H9 (cell line): ENCODE results near the gene SLC43A1. TPM values are rescaled to one million over a fixed set of nuclear protein-coding genes. Genes with fewer than 3 reads are reported as not detected.

Experiments used
- DNase-seq: peaks from one replicate; pipeline ENCODE4 v3.0.0-alpha.2; 2017
- H2AFZ ChIP-seq: one replicate; pipeline ENCODE4 v1.6.1; 2013; ENCODE audit warnings: mild to moderate bottlenecking, low read length, control low read depth, moderate library complexity
- H2AK5ac ChIP-seq: 2 replicates; pipeline ENCODE4 v1.6.1; 2013; ENCODE audit warnings: low read length, control low read depth, mixed read lengths; ENCODE audit not compliant: insufficient read length
- H2BK120ac ChIP-seq: one replicate; pipeline ENCODE4 v1.6.1; 2013; ENCODE audit warnings: low read depth, mild to moderate bottlenecking, low read length, control low read depth, inconsistent platforms; ENCODE audit not compliant: poor library complexity, severe bottlenecking
- H2BK12ac ChIP-seq: 2 replicates; pipeline ENCODE4 v1.6.1; 2013; ENCODE audit warnings: low read length, control low read depth, mixed read lengths, low read depth; ENCODE audit not compliant: insufficient read length
- H2BK15ac ChIP-seq: 2 replicates; pipeline ENCODE4 v1.6.1; 2013; ENCODE audit warnings: low read depth, low read length, control low read depth
- H2BK20ac ChIP-seq: one replicate; pipeline ENCODE4 v1.6.1; 2013; ENCODE audit warnings: low read depth, mild to moderate bottlenecking, low read length, control low read depth, inconsistent platforms; ENCODE audit not compliant: poor library complexity, severe bottlenecking
- H2BK5ac ChIP-seq: 2 replicates; pipeline ENCODE4 v1.6.1; 2013; ENCODE audit warnings: low read length, control low read depth, mixed read lengths; ENCODE audit not compliant: insufficient read length
- H3K14ac ChIP-seq: 2 replicates; pipeline ENCODE4 v1.6.1; 2013; ENCODE audit warnings: low read length, control low read depth; ENCODE audit not compliant: insufficient read depth
- H3K18ac ChIP-seq: 2 replicates; pipeline ENCODE4 v1.6.1; 2013; ENCODE audit warnings: low read depth, mild to moderate bottlenecking, mixed read lengths, low read length, control low read depth; ENCODE audit not compliant: insufficient read length
- H3K23ac ChIP-seq: 2 replicates; pipeline ENCODE4 v1.6.1; 2013; ENCODE audit warnings: low read length, control low read depth, mixed read lengths, low read depth; ENCODE audit not compliant: insufficient read length
- H3K23me2 ChIP-seq: 2 replicates; pipeline ENCODE4 v1.6.1; 2013; ENCODE audit warnings: low read depth, mild to moderate bottlenecking, mixed read lengths, low read length, control low read depth; ENCODE audit not compliant: insufficient read length, poor library complexity, severe bottlenecking
- H3K27ac ChIP-seq: 2 replicates; pipeline ENCODE4 v1.5.1; 2013; ENCODE audit warnings: low read length, control low read depth, mixed read lengths, low read depth; ENCODE audit not compliant: insufficient read length
- H3K27me3 ChIP-seq: 2 replicates; pipeline ENCODE4 v1.6.1; 2013; ENCODE audit warnings: low read length, control low read depth, inconsistent platforms; ENCODE audit not compliant: insufficient read depth
- H3K4ac ChIP-seq: 2 replicates; pipeline ENCODE4 v1.6.1; 2013; ENCODE audit warnings: low read depth, mild to moderate bottlenecking, control low read depth, inconsistent platforms, low read length, moderate library complexity
- H3K4me1 ChIP-seq: 2 replicates; pipeline ENCODE4 v1.6.1; 2013; ENCODE audit warnings: low read length, control low read depth, inconsistent platforms; ENCODE audit not compliant: insufficient read depth
- H3K4me2 ChIP-seq: 2 replicates; pipeline ENCODE4 v1.6.1; 2013; ENCODE audit warnings: low read length, control low read depth, mixed read lengths; ENCODE audit not compliant: insufficient read length, insufficient read depth
- H3K56ac ChIP-seq: 2 replicates; pipeline ENCODE4 v1.6.1; 2013; ENCODE audit warnings: low read depth, mild to moderate bottlenecking, mixed read lengths, low read length, control low read depth; ENCODE audit not compliant: insufficient read length
- H3K79me1 ChIP-seq: 2 replicates; pipeline ENCODE4 v1.6.1; 2013; ENCODE audit warnings: low read depth, mild to moderate bottlenecking, moderate library complexity, low read length, control low read depth, inconsistent platforms; ENCODE audit not compliant: insufficient read depth, poor library complexity, severe bottlenecking
- H3K79me2 ChIP-seq: 2 replicates; pipeline ENCODE4 v1.6.1; 2013; ENCODE audit warnings: low read length, control low read depth, inconsistent platforms; ENCODE audit not compliant: insufficient read depth
- H3K9ac ChIP-seq: 2 replicates; pipeline ENCODE4 v1.6.1; 2013; ENCODE audit warnings: low read length, control low read depth, mixed read lengths; ENCODE audit not compliant: insufficient read length; ENCODE audit errors: extremely low read depth
- H3K9me3 ChIP-seq: one replicate; pipeline ENCODE4 v1.6.1; 2013; ENCODE audit warnings: low read depth, low read length, inconsistent platforms; ENCODE audit not compliant: control insufficient read depth
- H3T11ph ChIP-seq: one replicate; pipeline ENCODE4 v1.6.1; 2013; ENCODE audit warnings: mild to moderate bottlenecking, low read length, control low read depth, inconsistent platforms
- H4K20me1 ChIP-seq: one replicate; pipeline ENCODE4 v1.6.1; 2013; ENCODE audit not compliant: control insufficient read depth, insufficient read length, insufficient read depth
- H4K5ac ChIP-seq: 2 replicates; pipeline ENCODE4 v1.6.1; 2013; ENCODE audit warnings: low read depth, mild to moderate bottlenecking, mixed read lengths, low read length, control low read depth; ENCODE audit not compliant: insufficient read length
- H4K8ac ChIP-seq: replicated peaks from 2 replicates; pipeline ENCODE4 v1.6.1; 2013; ENCODE audit warnings: low read length, control low read depth, mixed read lengths, low read depth; ENCODE audit not compliant: insufficient read length
- H4K91ac ChIP-seq: 2 replicates; pipeline ENCODE4 v1.6.1; 2013; ENCODE audit warnings: low read depth, mild to moderate bottlenecking, moderate library complexity, mixed read lengths, low read length, control low read depth; ENCODE audit not compliant: insufficient read length
- H3K27ac Mint-ChIP-seq, 3 experiments: 2 replicates in 2 of 3; 3 replicates in 1 of 3; pipeline ENCODE4 v1.8.0; 2020 to 2021; ENCODE audit warnings: mixed read lengths in 3 of 3, mild to moderate bottlenecking in 1 of 3, moderate library complexity in 1 of 3
- H3K27me3 Mint-ChIP-seq: 2 replicates; pipeline ENCODE4 v1.8.0; 2021; ENCODE audit warnings: low read depth, mild to moderate bottlenecking, moderate library complexity, mixed read lengths
- H3K36me3 Mint-ChIP-seq, 3 experiments: 2 replicates in 2 of 3; 3 replicates in 1 of 3; pipeline ENCODE4 v1.8.0; 2020 to 2021; ENCODE audit warnings: low read depth in 3 of 3, mixed read lengths in 3 of 3; ENCODE audit not compliant: insufficient read depth in 1 of 3
- H3K4me1 Mint-ChIP-seq, 2 experiments: 2 replicates each; pipeline ENCODE4 v1.8.0; 2020; ENCODE audit warnings: mixed read lengths in 2 of 2
- H3K4me3 Mint-ChIP-seq, 2 experiments: 2 replicates in 1 of 2; 3 replicates in 1 of 2; pipeline ENCODE4 v1.8.0; 2020 to 2021; ENCODE audit warnings: mild to moderate bottlenecking in 2 of 2, mixed read lengths in 2 of 2, moderate library complexity in 1 of 2
- H3K9me3 Mint-ChIP-seq, 2 experiments: 2 replicates in 1 of 2; 3 replicates in 1 of 2; pipeline ENCODE4 v1.8.0; 2020; ENCODE audit warnings: mild to moderate bottlenecking in 2 of 2, mixed read lengths in 2 of 2, moderate library complexity in 1 of 2
- WGBS: extraction: QIAGEN DNeasy Blood & Tissue Kit; methylation state at CpG from one replicate; pipeline ENCODE4 v1.1.7; 2013; ENCODE audit warnings: missing lambda C conversion rate, low lambda C conversion rate, mixed read lengths; ENCODE audit not compliant: insufficient read length; ENCODE audit errors: extremely low coverage; 5-methylcytosine and 5-hydroxymethylcytosine counted together
- total RNA-seq: library from RNA; stranded (reverse); gene quantifications from 2 replicates; pipeline ENCODE4 v1.2.1, GENCODE V29; 2021
- TF ChIP-seq, protein P1 (sequence below): fragments of 200-600 bp; sonication (generic); conservative IDR thresholded peaks from 3 replicates; pipeline ENCODE4 v1.8.0; 2021; ENCODE audit warnings: antibody characterized with exemption, mild to moderate bottlenecking

The SLC43A1 gene
- total RNA-seq, 1 experiment from 2014 or later = 17.0 TPM

- Histone ChIP-seq H4K8ac (no peak overlapping the region), H2AK5ac (no peak overlapping the region), H3K4me1 (no peaks in the 10 kb centered on the region; the same call in 1 of the 2 replicates), H3K18ac (no peak overlapping the region), H3K56ac (no peak overlapping the region), H3K9me3 (no peaks in the 10 kb centered on the region), H2BK20ac (no peak overlapping the region), H3K79me1 (no peaks in the 10 kb centered on the region), H3K79me2 (no peaks in the 10 kb centered on the region), H3K27me3 (no peaks in the 10 kb centered on the region), H2BK5ac (no peak overlapping the region), H3K14ac (no peak overlapping the region), H3K23me2 (no peaks in the 10 kb centered on the region), H2AFZ (no peak overlapping the region), H2BK120ac (no peak overlapping the region), H4K5ac (no peak overlapping the region), H3T11ph (no peak overlapping the region), H3K4me2 (no peak overlapping the region), H2BK12ac (no peak overlapping the region), H2BK15ac (no peak overlapping the region), H3K9ac (no peak overlapping the region), H3K4ac (no peak overlapping the region), H4K20me1 (no peaks in the 10 kb centered on the region), H3K23ac (no peak overlapping the region), H3K27ac (no peak overlapping the region), H4K91ac (no peak overlapping the region)
- TF ChIP-seq, protein P1, sequence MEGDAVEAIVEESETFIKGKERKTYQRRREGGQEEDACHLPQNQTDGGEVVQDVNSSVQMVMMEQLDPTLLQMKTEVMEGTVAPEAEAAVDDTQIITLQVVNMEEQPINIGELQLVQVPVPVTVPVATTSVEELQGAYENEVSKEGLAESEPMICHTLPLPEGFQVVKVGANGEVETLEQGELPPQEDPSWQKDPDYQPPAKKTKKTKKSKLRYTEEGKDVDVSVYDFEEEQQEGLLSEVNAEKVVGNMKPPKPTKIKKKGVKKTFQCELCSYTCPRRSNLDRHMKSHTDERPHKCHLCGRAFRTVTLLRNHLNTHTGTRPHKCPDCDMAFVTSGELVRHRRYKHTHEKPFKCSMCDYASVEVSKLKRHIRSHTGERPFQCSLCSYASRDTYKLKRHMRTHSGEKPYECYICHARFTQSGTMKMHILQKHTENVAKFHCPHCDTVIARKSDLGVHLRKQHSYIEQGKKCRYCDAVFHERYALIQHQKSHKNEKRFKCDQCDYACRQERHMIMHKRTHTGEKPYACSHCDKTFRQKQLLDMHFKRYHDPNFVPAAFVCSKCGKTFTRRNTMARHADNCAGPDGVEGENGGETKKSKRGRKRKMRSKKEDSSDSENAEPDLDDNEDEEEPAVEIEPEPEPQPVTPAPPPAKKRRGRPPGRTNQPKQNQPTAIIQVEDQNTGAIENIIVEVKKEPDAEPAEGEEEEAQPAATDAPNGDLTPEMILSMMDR = no peak
- no peak for DNase-seq
- H3K36me3 Mint-ChIP-seq = peaks cover 18 to 62% (median 53%) of the 10 kb centered on the region in 3 experiments; a peak in 6 of 7 replicates
- peaks cover 6 to 13% of the 10 kb centered on the region in 2 experiments; a peak in 1 of 4 replicates for H3K4me1 Mint-ChIP-seq
- H3K27me3 Mint-ChIP-seq = no peaks in the 10 kb centered on the region; the same call in 1 of the 2 replicates
- no peaks in the 10 kb centered on the region for H3K9me3 Mint-ChIP-seq
- H3K4me3 Mint-ChIP-seq = no peak overlapping the region
- no peak overlapping the region for H3K27ac Mint-ChIP-seq
- WGBS = no CpG with 5 or more reads among the region's 2 CpGs
Measured at GRCh38 chr11:57555393-57555792, 39.9 kb upstream of the SLC43A1 start.
